HCT116 (cell line): Measurements from ENCODE around the gene HNRNPA2B1. TPM values are rescaled to one million over a fixed set of nuclear protein-coding genes. Genes with fewer than 3 reads are reported as not detected.
A peak's percentile ranks its signal among the peaks of the same experiment; 100 is the strongest.

Experiments
- ATAC-seq: fragments of 200-7000 bp; cut with Tn5 transposase; 2 replicates; pipeline ENCODE4 v1.9.1; 2020; ENCODE audit warnings: mild to moderate bottlenecking, moderate library complexity
- BruUV-seq: library from RNA; stranded (reverse); fragments of 400-500 nt; replicated peaks from 2 replicates; lab custom pipeline; 2021; lab: Mats Ljungman, UMichigan
- CTCF ChIA-PET: fragments of 300-600 bp; sonication (Branson Sonifier 250); formaldehyde crosslinking; loops from one replicate; lab custom pipeline; 2021; ENCODE audit warnings: antibody characterized with exemption; lab: Charles Lee
- POLR2A ChIA-PET: fragments of 300-600, 350-600 bp; sonication (Branson Sonifier 250); formaldehyde crosslinking; loops from one replicate; lab custom pipeline; 2021; ENCODE audit warnings: antibody characterized with exemption; lab: Charles Lee
- RAD21 ChIA-PET, 2 experiments: fragments of 300-600 bp; sonication (Branson Sonifier 250); formaldehyde crosslinking; loops; one replicate each; lab custom pipeline; 2023; ENCODE audit warnings: low total read pairs in 2 of 2; ENCODE audit not compliant: uncharacterized antibody in 2 of 2, unreplicated experiment in 2 of 2, low non-redundant PET in 1 of 2; lab: Charles Lee
- DNase-seq: peaks from one replicate; pipeline ENCODE4 v3.0.0-alpha.2; 2010; ENCODE audit warnings: low read depth, low spot score
- H2AFZ ChIP-seq: fragments of 200-600 bp; shearing (Covaris generic), sonication (generic); 2 replicates; pipeline ENCODE4 v1.6.1; 2017; ENCODE audit warnings: low read depth, mixed run types, mixed read lengths, antibody characterized with exemption, low read length; ENCODE audit not compliant: poor library complexity, severe bottlenecking
- H3K27ac ChIP-seq: 2 replicates; pipeline ENCODE4 v1.5.1; 2012; ENCODE audit warnings: low read depth, low read length
- H3K27me3 ChIP-seq: fragments of 200-600 bp; sonication (generic); 2 replicates; pipeline ENCODE4 v1.6.1; 2016; ENCODE audit warnings: mixed run types, low read length, mixed read lengths; ENCODE audit not compliant: insufficient read depth
- H3K36me3 ChIP-seq, 2 experiments: fragments of 200-500 bp in 1 of 2; fragments of 200-600 bp in 1 of 2; sonication (Bioruptor generic) in 1 of 2; sonication (generic) in 1 of 2; 2 replicates each; pipeline versions ENCODE4 v1.5.1 to v1.6.1; 2014 to 2016; ENCODE audit warnings: low read length in 2 of 2, inconsistent platforms in 1 of 2, mixed read lengths in 1 of 2, mixed run types in 1 of 2; ENCODE audit not compliant: insufficient read depth in 2 of 2, control insufficient read depth in 1 of 2
- H3K4me1 ChIP-seq, 2 experiments: fragments of 200-600 bp in 1 of 2; sonication (generic) in 1 of 2; 2 replicates each; pipeline versions ENCODE4 v1.5.1 to v1.6.1; 2012 to 2017; ENCODE audit warnings: low read length in 2 of 2, inconsistent platforms in 1 of 2, mild to moderate bottlenecking in 1 of 2, mixed read lengths in 1 of 2, mixed run types in 1 of 2, moderate library complexity in 1 of 2; ENCODE audit not compliant: insufficient read depth in 2 of 2, control insufficient read depth in 1 of 2
- H3K4me2 ChIP-seq: fragments of 200-600 bp; sonication (generic); 2 replicates; pipeline ENCODE4 v1.6.1; 2017; ENCODE audit warnings: mixed run types, low read length, mixed read lengths
- H3K4me3 ChIP-seq, 2 experiments: fragments of 200-600 bp in 1 of 2; sonication (generic) in 1 of 2; replicated peaks in 1 of 2; 2 replicates each; pipeline ENCODE4 v1.5.1; 2011 to 2016; ENCODE audit warnings: low read length in 2 of 2, control low read depth in 1 of 2, low read depth in 1 of 2, mild to moderate bottlenecking in 1 of 2, mixed read lengths in 1 of 2, mixed run types in 1 of 2
- H3K79me2 ChIP-seq: fragments of 200-600 bp; sonication (generic); 2 replicates; pipeline ENCODE4 v1.6.1; 2017; ENCODE audit warnings: mild to moderate bottlenecking, mixed run types, low read length, moderate library complexity, mixed read lengths; ENCODE audit not compliant: insufficient read depth
- H3K9ac ChIP-seq: fragments of 200-600 bp; sonication (generic); 2 replicates; pipeline ENCODE4 v1.6.1; 2016; ENCODE audit warnings: low read length, mixed read lengths
- H3K9me2 ChIP-seq: fragments of 200-600 bp; sonication (generic), shearing (Covaris generic); 2 replicates; pipeline ENCODE4 v1.6.1; 2017; ENCODE audit warnings: mixed run types, mild to moderate bottlenecking, moderate library complexity; ENCODE audit not compliant: insufficient read depth
- H3K9me3 ChIP-seq, 2 experiments: fragments of 200-500 bp in 1 of 2; fragments of 200-600 bp in 1 of 2; sonication (Bioruptor generic) in 1 of 2; sonication (generic) in 1 of 2; 2 replicates each; pipeline ENCODE4 v1.6.1; 2014 to 2017; ENCODE audit warnings: low read length in 2 of 2, mixed read lengths in 2 of 2, inconsistent platforms in 1 of 2, low read depth in 1 of 2, mild to moderate bottlenecking in 1 of 2, mixed run types in 1 of 2, moderate library complexity in 1 of 2; ENCODE audit not compliant: control insufficient read depth in 1 of 2, insufficient read depth in 1 of 2
- H4K20me1 ChIP-seq: fragments of 200-600 bp; sonication (generic), shearing (Covaris generic); 2 replicates; pipeline ENCODE4 v1.6.1; 2017; ENCODE audit warnings: mixed run types, mild to moderate bottlenecking, moderate library complexity; ENCODE audit not compliant: insufficient read depth
- CBX3 ChIP-seq: IDR thresholded peaks from 2 replicates; pipeline ENCODE4 v1.6.1; 2012; ENCODE audit warnings: low read depth
- EGR1 ChIP-seq: IDR thresholded peaks from 2 replicates; pipeline ENCODE4 v1.6.1; 2012; ENCODE audit warnings: low read depth
- ELF1 ChIP-seq: IDR thresholded peaks from 2 replicates; pipeline ENCODE4 v1.6.1; 2012; ENCODE audit warnings: low read depth, borderline replicate concordance
- EZH2 ChIP-seq: fragments of 200-600 bp; sonication (generic); IDR thresholded peaks from 2 replicates; pipeline ENCODE4 v1.6.1; 2017; ENCODE audit warnings: antibody characterized with exemption, mixed run types
- EZH2phosphoT487 ChIP-seq: fragments of 200-600 bp; IDR thresholded peaks from 2 replicates; pipeline ENCODE4 v1.6.1; 2018; ENCODE audit warnings: antibody characterized with exemption, borderline replicate concordance
- FOSL1 ChIP-seq: IDR thresholded peaks from 2 replicates; pipeline ENCODE4 v1.6.1; 2012; ENCODE audit warnings: low read depth
- POLR2A ChIP-seq: IDR thresholded peaks from 2 replicates; pipeline ENCODE4 v1.7.0; 2011; ENCODE audit warnings: borderline replicate concordance; ENCODE audit not compliant: insufficient read depth, insufficient read length; ENCODE audit errors: extremely low read depth
- POLR2AphosphoS5 ChIP-seq: IDR thresholded peaks from 2 replicates; pipeline ENCODE4 v1.6.1; 2011; ENCODE audit warnings: mild to moderate bottlenecking, low read depth, low read length, moderate library complexity
- RAD21 ChIP-seq: IDR thresholded peaks from 2 replicates; pipeline ENCODE4 v1.6.1; 2012; ENCODE audit warnings: low read depth, mild to moderate bottlenecking
- SIN3A ChIP-seq: IDR thresholded peaks from 2 replicates; pipeline ENCODE4 v1.6.1; 2012; ENCODE audit warnings: low read depth
- SP1 ChIP-seq: IDR thresholded peaks from 2 replicates; pipeline ENCODE4 v1.6.1; 2012; ENCODE audit warnings: low read depth
- SRF ChIP-seq: IDR thresholded peaks from 2 replicates; pipeline ENCODE4 v1.6.1; 2012; ENCODE audit warnings: low read depth
- YY1 ChIP-seq: IDR thresholded peaks from 2 replicates; pipeline ENCODE4 v1.6.1; 2011; ENCODE audit warnings: low read length, low read depth, moderate library complexity, mild to moderate bottlenecking; ENCODE audit not compliant: insufficient replicate concordance; ENCODE audit errors: extremely low read depth
- ZFX ChIP-seq: fragments of 450-650 bp; IDR thresholded peaks from 2 replicates; pipeline ENCODE4 v1.6.1; 2017
- intact Hi-C: fragments of 100-400 bp; cut with micrococcal nuclease; formaldehyde crosslinking; loops from 2 replicates; pipeline ENCODE4 v1.10.0; 2022
- total RNA-seq: library from RNA; stranded (reverse); gene quantifications from one replicate; pipeline ENCODE4 v1.2.1, GENCODE V29; 2021; ENCODE audit not compliant: unreplicated experiment
- TF ChIP-seq, protein P1 (sequence below): IDR thresholded peaks from 2 replicates; pipeline ENCODE4 v1.6.1; 2012
- TF ChIP-seq, protein P2 (sequence below): IDR thresholded peaks from 2 replicates; pipeline ENCODE4 v1.6.1; 2012
- TF ChIP-seq, protein P3 (sequence below), 3 experiments: fragments of 200-600 bp in 1 of 3; sonication (generic) in 1 of 3; IDR thresholded peaks in 2 of 3; conservative IDR thresholded peaks in 1 of 3; 2 replicates each; pipeline ENCODE4 v1.5.1; 2012 to 2017; ENCODE audit warnings: low read depth in 2 of 3, low read length in 2 of 3, antibody characterized with exemption in 1 of 3, borderline replicate concordance in 1 of 3, control low read depth in 1 of 3, mild to moderate bottlenecking in 1 of 3, mixed read lengths in 1 of 3, mixed run types in 1 of 3, moderate library complexity in 1 of 3; ENCODE audit not compliant: insufficient read depth in 1 of 3

Gene HNRNPA2B1
- total RNA-seq, 1 experiment from 2014 or later = 870 TPM

DNA sequence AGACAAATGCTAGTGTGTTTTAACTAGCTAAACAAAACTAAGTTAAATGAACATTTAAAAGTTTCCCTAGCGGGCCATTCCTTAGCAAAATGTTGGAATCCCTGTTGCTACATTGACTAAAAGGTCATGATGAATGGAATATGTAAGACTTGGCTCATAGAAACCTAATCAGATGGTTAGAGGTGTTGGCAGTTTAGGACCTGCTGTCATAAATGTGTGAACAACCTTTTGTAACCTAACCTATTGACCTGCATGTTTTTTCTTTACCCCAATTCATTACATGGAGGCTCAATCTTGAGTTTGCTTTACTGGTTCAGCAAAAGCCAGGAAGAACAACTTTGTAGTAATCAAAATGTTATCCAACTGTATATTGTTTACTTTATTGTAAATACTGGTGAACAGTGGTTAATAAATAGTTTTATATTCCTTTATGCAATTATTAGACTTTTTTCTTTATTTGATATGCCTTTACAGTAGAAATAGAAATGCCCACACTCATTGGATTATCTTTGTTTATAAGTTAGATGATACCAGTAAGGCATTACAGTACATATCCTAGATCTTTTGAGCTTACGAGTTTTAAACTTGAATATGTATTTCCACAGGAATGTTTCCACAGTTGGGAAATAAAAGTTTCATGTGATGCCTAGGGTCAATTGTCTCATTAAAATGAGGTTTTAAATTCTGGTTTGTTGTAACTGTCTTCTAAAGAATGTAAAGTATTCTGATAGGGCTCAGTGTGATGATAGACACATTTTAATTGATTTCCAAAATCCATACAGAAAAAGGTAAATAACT lies 12.6 kb upstream of the HNRNPA2B1 start:
- H3K27ac ChIP-seq = no peak overlapping the region
- DNase-seq (no peak), ATAC-seq (no peak)
- intact Hi-C loops = no loop called here
- no peaks in the 10 kb centered on the region for H3K4me1 ChIP-seq
- peaks cover 32% of the 10 kb centered on the region for H3K79me2 ChIP-seq
- no peaks in the 10 kb centered on the region for H3K9me2 ChIP-seq
- peaks cover 31 to 34% of the 10 kb centered on the region in 2 experiments for H3K36me3 ChIP-seq
- no peak overlapping the region for H3K4me2 ChIP-seq
- ChIA-PET POLR2A (interaction anchor here (0.7 to 2.1 kb wide), 2 partner anchors 11 to 13 kb away, joined by 3 to 7 read pairs; partner anchors contain the start of gene CBX3), RAD21 (no interaction called here), CTCF (no interaction called here)
- no peaks in the 10 kb centered on the region for H3K9me3 ChIP-seq
- BruUV-seq = TSS peak; percentile 48
- H3K4me3 ChIP-seq = no peak overlapping the region
- peaks cover 32% of the 10 kb centered on the region; the same call in 1 of the 2 replicates for H4K20me1 ChIP-seq
- H3K9ac ChIP-seq = no peak overlapping the region
- no peaks in the 10 kb centered on the region for H3K27me3 ChIP-seq
- H2AFZ ChIP-seq = no peak overlapping the region
- no peak for TF ChIP-seq CBX3
- no peak for TF ChIP-seq SIN3A
- TF ChIP-seq EZH2phosphoT487 = no peak
- TF ChIP-seq FOSL1 = no peak
- no peak for TF ChIP-seq RAD21
- TF ChIP-seq, protein P1, sequence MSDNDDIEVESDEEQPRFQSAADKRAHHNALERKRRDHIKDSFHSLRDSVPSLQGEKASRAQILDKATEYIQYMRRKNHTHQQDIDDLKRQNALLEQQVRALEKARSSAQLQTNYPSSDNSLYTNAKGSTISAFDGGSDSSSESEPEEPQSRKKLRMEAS = no peak
- no peak for TF ChIP-seq EZH2
- no peak for TF ChIP-seq EGR1
- no peak for TF ChIP-seq ELF1
- TF ChIP-seq, protein P2, sequence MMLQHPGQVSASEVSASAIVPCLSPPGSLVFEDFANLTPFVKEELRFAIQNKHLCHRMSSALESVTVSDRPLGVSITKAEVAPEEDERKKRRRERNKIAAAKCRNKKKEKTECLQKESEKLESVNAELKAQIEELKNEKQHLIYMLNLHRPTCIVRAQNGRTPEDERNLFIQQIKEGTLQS = no peak
- no peak for TF ChIP-seq SRF
- no peak for TF ChIP-seq POLR2A
- TF ChIP-seq YY1 = no peak
- TF ChIP-seq POLR2AphosphoS5 = no peak
- TF ChIP-seq ZFX = no peak
- no peak for TF ChIP-seq SP1
- TF ChIP-seq, protein P3, sequence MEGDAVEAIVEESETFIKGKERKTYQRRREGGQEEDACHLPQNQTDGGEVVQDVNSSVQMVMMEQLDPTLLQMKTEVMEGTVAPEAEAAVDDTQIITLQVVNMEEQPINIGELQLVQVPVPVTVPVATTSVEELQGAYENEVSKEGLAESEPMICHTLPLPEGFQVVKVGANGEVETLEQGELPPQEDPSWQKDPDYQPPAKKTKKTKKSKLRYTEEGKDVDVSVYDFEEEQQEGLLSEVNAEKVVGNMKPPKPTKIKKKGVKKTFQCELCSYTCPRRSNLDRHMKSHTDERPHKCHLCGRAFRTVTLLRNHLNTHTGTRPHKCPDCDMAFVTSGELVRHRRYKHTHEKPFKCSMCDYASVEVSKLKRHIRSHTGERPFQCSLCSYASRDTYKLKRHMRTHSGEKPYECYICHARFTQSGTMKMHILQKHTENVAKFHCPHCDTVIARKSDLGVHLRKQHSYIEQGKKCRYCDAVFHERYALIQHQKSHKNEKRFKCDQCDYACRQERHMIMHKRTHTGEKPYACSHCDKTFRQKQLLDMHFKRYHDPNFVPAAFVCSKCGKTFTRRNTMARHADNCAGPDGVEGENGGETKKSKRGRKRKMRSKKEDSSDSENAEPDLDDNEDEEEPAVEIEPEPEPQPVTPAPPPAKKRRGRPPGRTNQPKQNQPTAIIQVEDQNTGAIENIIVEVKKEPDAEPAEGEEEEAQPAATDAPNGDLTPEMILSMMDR (IDR thresholded peaks at IDR 0.05 in 2 of 3, conservative IDR thresholded peaks at IDR 0.05 in 1 of 3; ENCODE audit: borderline replicate concordance in 1 of 3, insufficient read depth in 1 of 3, low read depth in 2 of 3, low read length in 2 of 3) = no peak
- TF ChIP-seq, all 23 proteins: peak for 0
